Measurements from ENCODE around the gene ADD3. TPM values are rescaled to one million over a fixed set of nuclear protein-coding genes. Genes with fewer than 3 reads are reported as not detected.

ADD3 gene
- total and polyA plus RNA-seq, 2 donors (not counting 3 experiments of a cell fraction or from before 2014, with no cell fraction given): 14.9 to 55.2 TPM

DNA sequence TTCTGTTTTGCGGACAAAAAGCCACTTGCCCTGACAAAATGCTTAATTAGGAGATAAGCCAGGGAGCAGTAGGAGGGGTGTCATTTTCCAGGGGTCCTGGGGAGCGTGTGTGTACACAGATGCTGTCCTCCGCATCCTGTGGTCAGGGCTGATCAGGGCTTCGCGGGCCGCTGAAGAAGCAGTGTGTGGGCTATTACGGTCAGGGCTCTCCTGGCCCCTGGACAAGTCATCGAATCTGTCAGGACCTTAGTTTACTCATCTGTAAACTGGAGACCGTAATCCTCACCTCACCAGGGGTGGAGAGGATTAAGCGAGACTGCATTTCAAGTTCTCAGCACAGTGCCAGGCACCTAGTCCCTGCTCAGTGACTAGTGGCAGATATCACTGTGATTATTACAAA lies 173.7 kb downstream of the ADD3 start:
- no peak for TF ChIP-seq POLR2AphosphoS5 (IDR thresholded peaks at IDR 0.05; ENCODE audit: insufficient read depth, low read depth, low read length)
- TF ChIP-seq MYC (IDR thresholded peaks at IDR 0.05; ENCODE audit: low read depth, low read length): no peak
- TF ChIP-seq EZH2 (IDR thresholded peaks at IDR 0.05; ENCODE audit: borderline replicate concordance, low read depth, low read length, severe bottlenecking): no peak
- dilution Hi-C loops (cut with MboI; ENCODE audit: extremely low pct_ligation_motif_present, low sequenced_read_pairs): no loop called here
- Histone ChIP-seq H3K4me2 (ENCODE audit: insufficient read depth, low read length) (no peak overlapping the region), H3K9ac (replicated peaks; ENCODE audit: extremely low read depth, insufficient read depth, low read length) (no peak overlapping the region), H2AFZ (ENCODE audit: low read depth, low read length) (no peak overlapping the region), H3K27ac (ENCODE audit: insufficient read depth, low read depth, low read length) (no peak overlapping the region), H3K4me3 (replicated peaks in 1 of 3; ENCODE audit: insufficient read depth in 1 of 3, low read depth in 1 of 3, low read length in 3 of 3) (no peak overlapping the region), H4K20me1 (replicated peaks; ENCODE audit: control insufficient read depth, extremely low read depth, insufficient read depth, low read length) (no peaks in the 10 kb centered on the region), H3K36me3 (ENCODE audit: control insufficient read depth in 2 of 2, extremely low read depth in 1 of 2, insufficient read depth in 2 of 2, low read length in 2 of 2) (no peaks in the 10 kb centered on the region), H3K79me2 (ENCODE audit: control insufficient read depth, insufficient read depth, low read length) (no peaks in the 10 kb centered on the region), H3K9me3 (replicated peaks; ENCODE audit: control insufficient read depth, insufficient read depth, low read length) (no peaks in the 10 kb centered on the region), H3K4me1 (ENCODE audit: control insufficient read depth, extremely low read depth, insufficient read depth, low read length) (peaks cover 3% of the 10 kb centered on the region), H3K9me1 (replicated peaks; ENCODE audit: control insufficient read depth, extremely low read depth, insufficient read depth, low read length) (no peaks in the 10 kb centered on the region), H3K27me3 (ENCODE audit: control insufficient read depth in 2 of 2, insufficient read depth in 2 of 2, low read length in 2 of 2) (no peaks in the 10 kb centered on the region)
- POLR2A ChIA-PET: no interaction called here
- CTCF ChIA-PET: no interaction called here
- no TSS peak for BruUV-seq (replicated peaks)
- no peak for DNase-seq (ENCODE audit: low read depth, low spot score)
- intact Hi-C loops (cut with micrococcal nuclease): no loop called here
- no peak for FAIRE-seq

DNA sequence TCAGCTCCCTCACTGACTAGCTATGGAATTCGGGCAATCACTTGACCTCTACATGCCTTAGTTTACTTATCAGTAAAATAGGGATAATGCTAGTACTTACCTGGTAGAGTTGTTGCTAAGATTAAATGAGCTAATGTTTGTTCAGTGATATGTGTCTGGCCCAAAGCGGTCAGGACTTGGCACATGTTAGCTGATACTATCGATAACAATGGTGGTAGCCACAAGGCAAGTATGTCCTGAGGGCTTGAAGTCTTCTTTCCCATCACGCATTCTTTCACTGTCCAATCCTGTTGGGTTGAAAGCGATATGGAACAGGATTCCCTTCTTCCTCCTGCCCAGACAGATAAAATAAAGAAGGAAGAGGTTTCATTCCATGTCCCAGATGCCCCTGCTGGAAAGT lies 174.1 kb downstream of the ADD3 start:
- H3K27ac ChIP-seq (ENCODE audit: insufficient read depth, low read depth, low read length): no peak overlapping the region
- intact Hi-C loops (cut with micrococcal nuclease): no loop called here
- ChIA-PET CTCF (no interaction called here), POLR2A (no interaction called here)
- no peak overlapping the region for H3K4me3 ChIP-seq (replicated peaks in 1 of 3; ENCODE audit: insufficient read depth in 1 of 3, low read depth in 1 of 3, low read length in 3 of 3)
- no peak for DNase-seq (ENCODE audit: low read depth, low spot score)
- no peaks in the 10 kb centered on the region for H3K9me1 ChIP-seq (replicated peaks; ENCODE audit: control insufficient read depth, extremely low read depth, insufficient read depth, low read length)
- dilution Hi-C loops (cut with MboI; ENCODE audit: extremely low pct_ligation_motif_present, low sequenced_read_pairs): no loop called here
- no peaks in the 10 kb centered on the region for H4K20me1 ChIP-seq (replicated peaks; ENCODE audit: control insufficient read depth, extremely low read depth, insufficient read depth, low read length)
- H3K79me2 ChIP-seq (ENCODE audit: control insufficient read depth, insufficient read depth, low read length): no peaks in the 10 kb centered on the region
- H2AFZ ChIP-seq (ENCODE audit: low read depth, low read length): no peak overlapping the region
- no TSS peak for BruUV-seq (replicated peaks)
- H3K4me2 ChIP-seq (ENCODE audit: insufficient read depth, low read length): no peak overlapping the region
- H3K36me3 ChIP-seq (ENCODE audit: control insufficient read depth in 2 of 2, extremely low read depth in 1 of 2, insufficient read depth in 2 of 2, low read length in 2 of 2): no peaks in the 10 kb centered on the region
- no peaks in the 10 kb centered on the region for H3K27me3 ChIP-seq (ENCODE audit: control insufficient read depth in 2 of 2, insufficient read depth in 2 of 2, low read length in 2 of 2)
- TF ChIP-seq FOS (IDR thresholded peaks at IDR 0.05; ENCODE audit: borderline replicate concordance, insufficient read depth, low read length) (no peak), GATA2 (IDR thresholded peaks at IDR 0.05; ENCODE audit: insufficient read depth, insufficient read length, low read depth, low read length) (no peak), MYC (IDR thresholded peaks at IDR 0.05; ENCODE audit: low read depth, low read length) (no peak), POLR2AphosphoS5 (IDR thresholded peaks at IDR 0.05; ENCODE audit: insufficient read depth, low read depth, low read length) (no peak), EZH2 (IDR thresholded peaks at IDR 0.05; ENCODE audit: borderline replicate concordance, low read depth, low read length, severe bottlenecking) (no peak), POLR2A (IDR thresholded peaks at IDR 0.05; ENCODE audit: low read depth, low read length) (no peak), JUN (IDR thresholded peaks at IDR 0.05; ENCODE audit: borderline replicate concordance, insufficient read depth, insufficient read length, low read depth) (no peak)
- TF ChIP-seq, protein P1, sequence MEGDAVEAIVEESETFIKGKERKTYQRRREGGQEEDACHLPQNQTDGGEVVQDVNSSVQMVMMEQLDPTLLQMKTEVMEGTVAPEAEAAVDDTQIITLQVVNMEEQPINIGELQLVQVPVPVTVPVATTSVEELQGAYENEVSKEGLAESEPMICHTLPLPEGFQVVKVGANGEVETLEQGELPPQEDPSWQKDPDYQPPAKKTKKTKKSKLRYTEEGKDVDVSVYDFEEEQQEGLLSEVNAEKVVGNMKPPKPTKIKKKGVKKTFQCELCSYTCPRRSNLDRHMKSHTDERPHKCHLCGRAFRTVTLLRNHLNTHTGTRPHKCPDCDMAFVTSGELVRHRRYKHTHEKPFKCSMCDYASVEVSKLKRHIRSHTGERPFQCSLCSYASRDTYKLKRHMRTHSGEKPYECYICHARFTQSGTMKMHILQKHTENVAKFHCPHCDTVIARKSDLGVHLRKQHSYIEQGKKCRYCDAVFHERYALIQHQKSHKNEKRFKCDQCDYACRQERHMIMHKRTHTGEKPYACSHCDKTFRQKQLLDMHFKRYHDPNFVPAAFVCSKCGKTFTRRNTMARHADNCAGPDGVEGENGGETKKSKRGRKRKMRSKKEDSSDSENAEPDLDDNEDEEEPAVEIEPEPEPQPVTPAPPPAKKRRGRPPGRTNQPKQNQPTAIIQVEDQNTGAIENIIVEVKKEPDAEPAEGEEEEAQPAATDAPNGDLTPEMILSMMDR (IDR thresholded peaks at IDR 0.05; ENCODE audit: extremely low read depth in 1 of 2, insufficient read depth in 1 of 2, low read depth in 1 of 2, low read length in 2 of 2): no peak
- TF ChIP-seq, protein P2, sequence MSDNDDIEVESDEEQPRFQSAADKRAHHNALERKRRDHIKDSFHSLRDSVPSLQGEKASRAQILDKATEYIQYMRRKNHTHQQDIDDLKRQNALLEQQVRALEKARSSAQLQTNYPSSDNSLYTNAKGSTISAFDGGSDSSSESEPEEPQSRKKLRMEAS (IDR thresholded peaks at IDR 0.05; ENCODE audit: insufficient read depth, insufficient read length): no peak
- FAIRE-seq: no peak
- no peaks in the 10 kb centered on the region for H3K9me3 ChIP-seq (replicated peaks; ENCODE audit: control insufficient read depth, insufficient read depth, low read length)
- H3K4me1 ChIP-seq (ENCODE audit: control insufficient read depth, extremely low read depth, insufficient read depth, low read length): no peaks in the 10 kb centered on the region
- no peak overlapping the region for H3K9ac ChIP-seq (replicated peaks; ENCODE audit: extremely low read depth, insufficient read depth, low read length)
